Kidney (tissue), 14 donors: ENCODE results near the gene MAST3. TPM values are rescaled to one million over a fixed set of nuclear protein-coding genes. Genes with fewer than 3 reads are reported as not detected.

Source experiments
- DNase-seq, 5 donors: peaks; one replicate each; pipeline ENCODE4 v3.0.0-alpha.2; 2013 to 2020
- FAIRE-seq: peaks from 2 replicates; lab custom pipeline; 2012; peaks lifted over from hg19 to GRCh38; lab: Jason Lieb, UNC
- H3K27ac ChIP-seq, 2 donors: one replicate each; pipeline ENCODE4 v1.7.0; 2013; ENCODE audit warnings: low read depth in 2 of 2, low read length in 2 of 2, inconsistent platforms in 1 of 2
- H3K27me3 ChIP-seq: one replicate; pipeline ENCODE4 v1.7.1; 2013; ENCODE audit warnings: low read length, inconsistent platforms; ENCODE audit not compliant: control insufficient read depth, insufficient read depth
- H3K36me3 ChIP-seq, 3 donors: one replicate each; pipeline versions ENCODE4 v1.7.0 to v1.7.1; 2013; ENCODE audit warnings: low read length in 3 of 3, control low read depth in 1 of 3, inconsistent platforms in 1 of 3; ENCODE audit not compliant: insufficient read depth in 3 of 3, control insufficient read depth in 2 of 3
- H3K4me1 ChIP-seq, 3 donors: one replicate each; pipeline versions ENCODE4 v1.7.0 to v1.7.1; 2013; ENCODE audit warnings: low read length in 3 of 3, inconsistent platforms in 1 of 3, low read depth in 1 of 3; ENCODE audit not compliant: control insufficient read depth in 2 of 3, insufficient read depth in 2 of 3
- H3K4me3 ChIP-seq, 3 donors: one replicate each; pipeline versions ENCODE4 v1.7.0 to v1.8.1; 2013; ENCODE audit warnings: low read length in 3 of 3, control low read depth in 1 of 3, inconsistent platforms in 1 of 3
- H3K9ac ChIP-seq, 3 donors: one replicate each; pipeline versions ENCODE4 v1.7.0 to v1.7.1; 2013; ENCODE audit warnings: low read length in 3 of 3, control low read depth in 1 of 3, inconsistent platforms in 1 of 3
- H3K9me3 ChIP-seq, 3 donors: one replicate each; pipeline versions ENCODE4 v1.7.0 to v1.7.1; 2013; ENCODE audit warnings: low read length in 3 of 3, control low read depth in 1 of 3, inconsistent platforms in 1 of 3; ENCODE audit not compliant: control insufficient read depth in 2 of 3, insufficient read depth in 1 of 3
- CTCF ChIP-seq: IDR thresholded peaks from 3 replicates; pipeline ENCODE4 v1.5.1; 2012; ENCODE audit warnings: mild to moderate bottlenecking, moderate library complexity, borderline replicate concordance; ENCODE audit not compliant: insufficient read depth; ENCODE audit errors: extremely low read depth
- intact Hi-C: fragments of 100-400 bp; cut with DNase I; formaldehyde crosslinking; loops from one replicate; pipeline ENCODE4 v1.11.1; 2022
- polyA plus RNA-seq: library from polyadenylated mRNA; stranded (reverse); fragments of 350-450 nt; fragmentation: Illumina TruSeq; extraction: RNeasy Lipid Tissue Mini Kit (QIAGEN cat#74804); gene quantifications from one replicate; pipeline ENCODE4 v1.2.3, GENCODE V29; 2014; ENCODE audit warnings: low read depth, low replicate concordance; ENCODE audit not compliant: insufficient read depth
- total RNA-seq: library from RNA; stranded (reverse); fragmentation: NEBNext Ultra II Directional; extraction: Animal tissue kit (Norgen Biotek cat#: 25700); gene quantifications from one replicate; pipeline ENCODE4 v1.2.1, GENCODE V29; 2021
- donor health status: control.
- donor health status: control.
- donor health status: control.
- donor health status: control.
- donor health status: control.
- donor health status: DM: yes; HTN: yes; CAD: no.
- donor health status: Normal renal cell carcinoma (clear cell type).

MAST3 gene
- total and polyA plus RNA-seq, 2 donors from 2014 or later = 5.6 to 16.0 TPM

- DNase-seq = peak; percentile 90 to 97 (median 95)
- intact Hi-C loops = no loop called here
- Histone ChIP-seq H3K27ac (peak overlapping the region in 1 of 2 donors; percentile 0), H3K36me3 (peaks cover 0 to 14% (median 3%) of the 10 kb centered on the region in 3 donors), H3K27me3 (no peaks in the 10 kb centered on the region), H3K4me1 (peaks cover 0 to 14% (median 12%) of the 10 kb centered on the region in 3 donors), H3K9me3 (no peaks in the 10 kb centered on the region), H3K4me3 (peak overlapping the region; percentile 52 to 66 (median 61)), H3K9ac (peak overlapping the region; percentile 8 to 65 (median 14))
- TF ChIP-seq CTCF = no peak
- no peak for FAIRE-seq
Observed at GRCh38 chr19:18117692-18118378, 20.3 kb downstream of the MAST3 start.

DNA sequence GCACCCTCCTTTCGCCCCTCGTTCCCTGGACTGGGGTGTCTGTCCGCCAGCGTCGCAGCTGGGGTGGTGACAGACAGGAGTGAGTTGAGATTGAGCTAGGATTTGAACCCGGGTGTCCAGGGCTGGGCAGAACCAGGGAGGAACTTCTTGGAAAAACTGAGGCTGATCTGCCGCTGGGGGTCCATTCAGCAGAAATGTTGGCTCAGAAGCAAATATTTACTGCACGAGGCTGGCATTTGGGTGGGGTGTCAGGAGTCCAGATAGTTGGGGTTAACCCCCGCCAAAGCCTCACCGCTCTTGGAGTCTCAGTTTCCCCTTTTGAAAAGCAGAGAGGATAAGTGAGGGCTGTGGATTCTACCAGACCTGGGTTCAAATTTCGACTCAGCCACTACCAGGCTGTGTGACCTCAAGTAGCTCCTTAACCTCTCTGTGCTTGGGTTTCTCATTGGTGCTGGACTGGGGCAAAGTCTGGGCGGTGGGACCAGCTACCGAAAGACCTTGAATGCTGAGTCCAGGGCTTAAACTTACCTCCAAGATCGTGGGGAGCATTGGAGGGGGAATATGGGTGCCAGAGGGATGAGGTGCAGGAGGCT lies 20.9 kb downstream of the MAST3 start:
- peaks cover 0 to 18% (median 3%) of the 10 kb centered on the region in 3 donors for H3K36me3 ChIP-seq
- H3K4me3 ChIP-seq = peak overlapping the region; percentile 52 to 66 (median 61)
- DNase-seq = no peak
- H3K4me1 ChIP-seq = peaks cover 0 to 13% (median 12%) of the 10 kb centered on the region in 3 donors
- peak overlapping the region in 1 of 2 donors; percentile 0 for H3K27ac ChIP-seq
- no peak for TF ChIP-seq CTCF
- H3K27me3 ChIP-seq = no peaks in the 10 kb centered on the region
- intact Hi-C loops = no loop called here
- no peak for FAIRE-seq
- H3K9me3 ChIP-seq = no peaks in the 10 kb centered on the region
- H3K9ac ChIP-seq = peak overlapping the region; percentile 8 to 65 (median 14)

- no peak for TF ChIP-seq CTCF
- Histone ChIP-seq H3K9ac (peak overlapping the region in 1 of 3 donors; percentile 65), H3K27me3 (no peaks in the 10 kb centered on the region), H3K36me3 (peaks cover 0 to 18% (median 3%) of the 10 kb centered on the region in 3 donors), H3K27ac (no peak overlapping the region), H3K4me1 (peaks cover 0 to 13% (median 12%) of the 10 kb centered on the region in 3 donors), H3K4me3 (no peak overlapping the region), H3K9me3 (no peaks in the 10 kb centered on the region)
- DNase-seq = no peak
- FAIRE-seq = no peak
- intact Hi-C loops = no loop called here
Observed at GRCh38 chr19:18119013-18119716, 21.6 kb downstream of the MAST3 start.
